Neural progenitor cell (in vitro differentiated cells): ENCODE measurements around the gene TMPRSS13. TPM values are rescaled to one million over a fixed set of nuclear protein-coding genes. Genes with fewer than 3 reads are reported as not detected.

Experiments
- DNase-seq: peaks from one replicate; pipeline ENCODE4 v3.0.0-alpha.2; 2016; ENCODE audit warnings: low spot score
- H2AFZ ChIP-seq: fragments of 200-600 bp; sonication (generic); replicated peaks from 2 replicates; pipeline ENCODE4 v1.6.1; 2016; ENCODE audit warnings: antibody characterized with exemption
- H3F3A ChIP-seq: fragments of 200-600 bp; sonication (generic); 2 replicates; pipeline ENCODE4 v1.6.1; 2016; ENCODE audit warnings: antibody characterized with exemption, low read depth
- H3K27ac ChIP-seq: fragments of 200-600 bp; sonication (generic); 2 replicates; pipeline ENCODE4 v1.5.1; 2016; ENCODE audit warnings: mild to moderate bottlenecking
- H3K27me3 ChIP-seq: fragments of 200-600 bp; sonication (generic); 2 replicates; pipeline ENCODE4 v1.6.1; 2016; ENCODE audit warnings: mild to moderate bottlenecking, moderate library complexity
- H3K36me3 ChIP-seq: fragments of 200-600 bp; sonication (generic); 2 replicates; pipeline ENCODE4 v1.5.1; 2016
- H3K4me1 ChIP-seq: fragments of 200-600 bp; sonication (generic); 2 replicates; pipeline ENCODE4 v1.6.1; 2016; ENCODE audit warnings: mixed run types
- H3K4me2 ChIP-seq: fragments of 200-600 bp; sonication (generic); 2 replicates; pipeline ENCODE4 v1.6.1; 2016
- H3K4me3 ChIP-seq: fragments of 200-600 bp; sonication (generic); 2 replicates; pipeline ENCODE4 v1.5.1; 2016
- H3K79me2 ChIP-seq: fragments of 200-600 bp; sonication (generic); 2 replicates; pipeline ENCODE4 v1.6.1; 2016; ENCODE audit warnings: low read depth
- H3K9ac ChIP-seq: fragments of 200-600 bp; sonication (generic); 2 replicates; pipeline ENCODE4 v1.6.1; 2016
- H3K9me3 ChIP-seq: fragments of 200-600 bp; sonication (generic); 2 replicates; pipeline ENCODE4 v1.5.1; 2016; ENCODE audit warnings: low read depth
- H4K20me1 ChIP-seq: fragments of 200-600 bp; sonication (generic); 2 replicates; pipeline ENCODE4 v1.6.1; 2016; ENCODE audit warnings: low read depth
- H3K27ac Mint-ChIP-seq: 3 replicates; pipeline ENCODE4 v1.8.0; 2021; ENCODE audit warnings: mixed read lengths
- H3K27me3 Mint-ChIP-seq: 2 replicates; pipeline ENCODE4 v1.8.0; 2022; ENCODE audit warnings: low read depth, mild to moderate bottlenecking, inconsistent platforms, moderate library complexity, mixed read lengths; ENCODE audit not compliant: insufficient read depth
- H3K36me3 Mint-ChIP-seq: 3 replicates; pipeline ENCODE4 v1.8.0; 2021; ENCODE audit warnings: mixed read lengths
- H3K4me1 Mint-ChIP-seq: 3 replicates; pipeline ENCODE4 v1.8.0; 2021; ENCODE audit warnings: mixed read lengths
- H3K4me3 Mint-ChIP-seq: 3 replicates; pipeline ENCODE4 v1.8.0; 2021; ENCODE audit warnings: mild to moderate bottlenecking, moderate library complexity, mixed read lengths
- H3K9me3 Mint-ChIP-seq: 3 replicates; pipeline ENCODE4 v1.8.0; 2020; ENCODE audit warnings: mixed read lengths
- CTCF ChIP-seq: fragments of 200-600 bp; sonication (generic); IDR thresholded peaks from 2 replicates; pipeline ENCODE4 v1.5.1; 2017; ENCODE audit warnings: antibody characterized with exemption, mild to moderate bottlenecking
- EZH2 ChIP-seq: fragments of 200-600 bp; sonication (generic); IDR thresholded peaks from 2 replicates; pipeline ENCODE4 v1.6.1; 2017; ENCODE audit warnings: antibody characterized with exemption, mild to moderate bottlenecking, moderate library complexity
- EZH2phosphoT487 ChIP-seq: fragments of 200-600 bp; sonication (generic); IDR thresholded peaks from 2 replicates; pipeline ENCODE4 v1.6.1; 2017; ENCODE audit warnings: antibody characterized with exemption
- total RNA-seq: library from RNA; depleted of rRNA; stranded (reverse); fragments of >200 nt; gene quantifications from 2 replicates; pipeline ENCODE4 v1.2.3, GENCODE V29; 2015; ENCODE audit warnings: low replicate concordance

TMPRSS13 gene
- total RNA-seq, 1 donor from 2014 or later: not detected

- H3F3A ChIP-seq: no peaks in the 10 kb centered on the region
- no peaks in the 10 kb centered on the region for H3K36me3 ChIP-seq
- H3K4me3 ChIP-seq: no peak overlapping the region
- DNase-seq: no peak
- no peaks in the 10 kb centered on the region for H3K27me3 ChIP-seq
- no peak overlapping the region for H3K4me2 ChIP-seq
- TF ChIP-seq EZH2: no peak
- no peak for TF ChIP-seq EZH2phosphoT487
- no peak for TF ChIP-seq CTCF
- peaks cover 2% of the 10 kb centered on the region for H3K27me3 Mint-ChIP-seq
- H3K9me3 Mint-ChIP-seq: no peaks in the 10 kb centered on the region
- H2AFZ ChIP-seq: no peak overlapping the region
- H3K27ac ChIP-seq: no peak overlapping the region
- H3K36me3 Mint-ChIP-seq: no peaks in the 10 kb centered on the region
- H3K4me1 ChIP-seq: no peaks in the 10 kb centered on the region
- H3K4me3 Mint-ChIP-seq: no peak overlapping the region
- H4K20me1 ChIP-seq: no peaks in the 10 kb centered on the region
- H3K9me3 ChIP-seq: no peaks in the 10 kb centered on the region
- no peak overlapping the region for H3K9ac ChIP-seq
- H3K27ac Mint-ChIP-seq: no peak overlapping the region
- peaks cover 3% of the 10 kb centered on the region for H3K4me1 Mint-ChIP-seq
- H3K79me2 ChIP-seq: no peaks in the 10 kb centered on the region
Observed at GRCh38 chr11:117977029-117977428, 47.8 kb upstream of the TMPRSS13 start.

- Mint-ChIP-seq H3K27me3 (peaks cover 2% of the 10 kb centered on the region), H3K27ac (no peak overlapping the region), H3K36me3 (no peaks in the 10 kb centered on the region), H3K4me1 (peaks cover 3% of the 10 kb centered on the region), H3K4me3 (no peak overlapping the region), H3K9me3 (no peaks in the 10 kb centered on the region)
- no peak for TF ChIP-seq CTCF
- TF ChIP-seq EZH2: no peak
- no peak for TF ChIP-seq EZH2phosphoT487
- no peak for DNase-seq
- Histone ChIP-seq H3K27me3 (no peaks in the 10 kb centered on the region), H3K36me3 (no peaks in the 10 kb centered on the region), H3K4me2 (no peak overlapping the region), H4K20me1 (no peaks in the 10 kb centered on the region), H3F3A (no peaks in the 10 kb centered on the region), H3K27ac (no peak overlapping the region), H3K4me1 (no peaks in the 10 kb centered on the region), H3K9ac (no peak overlapping the region), H3K79me2 (no peaks in the 10 kb centered on the region), H3K4me3 (no peak overlapping the region), H2AFZ (no peak overlapping the region), H3K9me3 (no peaks in the 10 kb centered on the region)
Observed at GRCh38 chr11:117976445-117976844, 47.2 kb upstream of the TMPRSS13 start.

DNA sequence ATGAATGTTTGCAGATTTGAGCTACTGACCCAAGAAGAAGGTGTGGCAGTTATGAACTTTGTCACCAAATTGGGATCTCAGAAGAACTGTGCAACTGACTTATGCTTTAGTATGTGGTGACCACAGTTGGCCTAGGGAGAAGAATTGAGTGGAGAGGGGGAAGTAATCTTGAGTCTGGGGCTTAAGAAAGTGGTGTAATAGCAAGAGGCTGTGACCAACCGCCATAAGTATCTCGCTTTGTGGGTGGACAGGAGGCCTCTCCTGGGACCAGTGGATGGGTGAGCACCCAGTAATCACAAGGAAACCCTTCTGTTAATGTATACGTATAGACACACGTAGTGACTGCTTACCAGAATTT, 44.3 kb upstream of the TMPRSS13 start:
- peaks cover 3% of the 10 kb centered on the region for H3K4me1 Mint-ChIP-seq
- no peak overlapping the region for H2AFZ ChIP-seq
- no peak overlapping the region for H3K9ac ChIP-seq
- H3K36me3 ChIP-seq: no peaks in the 10 kb centered on the region
- H3K27me3 ChIP-seq: no peaks in the 10 kb centered on the region
- H3K36me3 Mint-ChIP-seq: no peaks in the 10 kb centered on the region
- H3K4me3 ChIP-seq: no peak overlapping the region
- no peak overlapping the region for H3K4me3 Mint-ChIP-seq
- no peak overlapping the region for H3K4me2 ChIP-seq
- H3K27ac Mint-ChIP-seq: no peak overlapping the region
- no peaks in the 10 kb centered on the region for H4K20me1 ChIP-seq
- no peak for TF ChIP-seq EZH2
- TF ChIP-seq CTCF: no peak
- no peak for TF ChIP-seq EZH2phosphoT487
- no peaks in the 10 kb centered on the region for H3K9me3 ChIP-seq
- no peaks in the 10 kb centered on the region for H3K9me3 Mint-ChIP-seq
- DNase-seq: no peak
- H3F3A ChIP-seq: no peaks in the 10 kb centered on the region
- H3K27ac ChIP-seq: no peak overlapping the region
- H3K27me3 Mint-ChIP-seq: peaks cover 5% of the 10 kb centered on the region
- H3K79me2 ChIP-seq: no peaks in the 10 kb centered on the region
- no peaks in the 10 kb centered on the region for H3K4me1 ChIP-seq
